OCI-LY1 (cell line): ENCODE measurements around the gene TFEB.

Experiments used
- H2AFZ ChIP-seq: fragments of 200-600 bp; sonication (generic), shearing (Covaris generic); 2 replicates; pipeline ENCODE4 v1.6.0; 2014; ENCODE audit warnings: antibody characterized with exemption, mild to moderate bottlenecking, low read length
- H3F3A ChIP-seq: fragments of 200-600 bp; sonication (generic), shearing (Covaris generic); 2 replicates; pipeline ENCODE4 v1.6.0; 2014; ENCODE audit warnings: mild to moderate bottlenecking, antibody characterized with exemption, low read length, moderate library complexity; ENCODE audit not compliant: insufficient read depth
- H3K27ac ChIP-seq: fragments of 200-600 bp; sonication (generic); 2 replicates; pipeline ENCODE4 v1.5.1; 2014; ENCODE audit warnings: low read length, mixed run types, mild to moderate bottlenecking, low read depth; ENCODE audit not compliant: poor library complexity, severe bottlenecking
- H3K27me3 ChIP-seq: fragments of 200-600 bp; sonication (generic); 2 replicates; pipeline ENCODE4 v1.6.0; 2014; ENCODE audit warnings: antibody characterized with exemption, mild to moderate bottlenecking, low read length, moderate library complexity; ENCODE audit not compliant: insufficient read depth
- H3K36me3 ChIP-seq: fragments of 200-600 bp; sonication (generic); 2 replicates; pipeline ENCODE4 v1.6.1; 2014; ENCODE audit warnings: mild to moderate bottlenecking, antibody characterized with exemption, low read length, moderate library complexity, mixed read lengths; ENCODE audit not compliant: insufficient read depth
- H3K4me1 ChIP-seq: fragments of 200-600 bp; sonication (generic); 2 replicates; pipeline ENCODE4 v1.5.1; 2014; ENCODE audit warnings: mild to moderate bottlenecking, low read length, moderate library complexity; ENCODE audit not compliant: insufficient read depth, severe bottlenecking
- H3K4me2 ChIP-seq: fragments of 200-600 bp; sonication (generic), shearing (Covaris generic); 2 replicates; pipeline ENCODE4 v1.6.1; 2014; ENCODE audit warnings: low read length
- H3K4me3 ChIP-seq: fragments of 200-600 bp; sonication (generic); 2 replicates; pipeline ENCODE4 v1.5.1; 2014; ENCODE audit warnings: low read length, low read depth, mild to moderate bottlenecking, mixed read lengths; ENCODE audit not compliant: poor library complexity, severe bottlenecking
- H3K79me2 ChIP-seq: fragments of 200-600 bp; shearing (Covaris generic); 2 replicates; pipeline ENCODE4 v1.6.1; 2016; ENCODE audit warnings: mixed run types, low read length, mixed read lengths; ENCODE audit not compliant: insufficient read depth
- H3K9ac ChIP-seq: fragments of 200-600 bp; sonication (generic), shearing (Covaris generic); 2 replicates; pipeline ENCODE4 v1.6.1; 2014; ENCODE audit warnings: mild to moderate bottlenecking, low read length, mixed read lengths
- H3K9me2 ChIP-seq: fragments of 200-600 bp; sonication (generic), shearing (Covaris generic); 2 replicates; pipeline ENCODE4 v1.6.1; 2014; ENCODE audit warnings: low read depth, mild to moderate bottlenecking, low read length, mixed read lengths
- H3K9me3 ChIP-seq: fragments of 200-600 bp; shearing (Covaris generic); 2 replicates; pipeline ENCODE4 v1.6.1; 2014; ENCODE audit warnings: low read length, mixed read lengths
- H4K20me1 ChIP-seq: fragments of 200-600 bp; sonication (generic), shearing (Covaris generic); 2 replicates; pipeline ENCODE4 v1.6.0; 2016; ENCODE audit warnings: mild to moderate bottlenecking, low read length; ENCODE audit not compliant: insufficient read depth
- CTCF ChIP-seq: fragments of 200-600 bp; sonication (generic), shearing (Covaris generic); IDR thresholded peaks from 2 replicates; pipeline ENCODE4 v1.5.1; 2017; ENCODE audit warnings: mild to moderate bottlenecking, antibody characterized with exemption, low read length, moderate library complexity, mixed read lengths
- EZH2 ChIP-seq: fragments of 200-600 bp; sonication (generic), shearing (Covaris generic); IDR thresholded peaks from 2 replicates; pipeline ENCODE4 v1.8.0; 2017; ENCODE audit warnings: borderline replicate concordance, mixed run types, mild to moderate bottlenecking, antibody characterized with exemption, low read length, moderate library complexity, mixed read lengths

The TFEB gene

DNA sequence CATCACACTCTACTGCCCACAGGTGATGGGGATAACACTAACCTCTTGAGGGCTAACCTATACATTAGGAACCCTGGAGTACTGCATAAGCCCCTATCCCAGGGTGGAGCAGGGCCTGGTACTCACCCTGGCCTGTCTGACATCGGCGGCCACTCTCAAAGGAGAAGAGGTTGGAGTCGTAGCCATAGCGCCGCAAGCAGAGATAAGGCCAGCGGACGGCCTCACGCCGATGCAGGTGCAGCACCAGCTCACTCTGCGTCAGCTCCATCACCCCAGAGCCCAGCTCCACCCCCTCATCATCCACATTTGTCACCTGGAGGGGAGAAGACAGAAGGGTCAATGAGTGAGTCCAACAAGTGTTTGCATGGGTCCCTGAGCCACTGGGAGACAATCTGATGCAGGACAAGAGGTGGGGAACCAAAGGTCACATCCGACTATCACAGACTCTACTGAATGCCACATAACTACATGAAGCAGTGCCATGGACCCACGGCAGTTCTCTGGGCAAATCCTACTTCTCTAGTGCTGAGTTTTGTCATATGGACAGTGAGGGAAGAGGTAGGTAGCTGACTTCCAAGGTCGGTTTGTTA is 40.0 kb upstream of the TFEB start:
- Histone ChIP-seq H3K27me3 (no peaks in the 10 kb centered on the region), H3K79me2 (no peaks in the 10 kb centered on the region), H2AFZ (no peak overlapping the region), H3K4me2 (no peak overlapping the region), H3K9me3 (no peaks in the 10 kb centered on the region), H3K27ac (no peak overlapping the region), H4K20me1 (no peaks in the 10 kb centered on the region), H3K4me1 (peaks cover 8% of the 10 kb centered on the region), H3F3A (no peaks in the 10 kb centered on the region), H3K4me3 (no peak overlapping the region), H3K9me2 (no peaks in the 10 kb centered on the region), H3K36me3 (peaks cover 19% of the 10 kb centered on the region; the same call in 1 of the 2 replicates), H3K9ac (no peak overlapping the region)
- no peak for TF ChIP-seq EZH2
- TF ChIP-seq CTCF: no peak

- no peaks in the 10 kb centered on the region for H4K20me1 ChIP-seq
- no peak overlapping the region for H3K27ac ChIP-seq
- H3K27me3 ChIP-seq: no peaks in the 10 kb centered on the region
- no peak overlapping the region for H3K9ac ChIP-seq
- TF ChIP-seq EZH2 (no peak), CTCF (no peak)
- no peak overlapping the region for H3K4me2 ChIP-seq
- H3K36me3 ChIP-seq: peaks cover 19% of the 10 kb centered on the region; the same call in 1 of the 2 replicates
- H3K4me1 ChIP-seq: peaks cover 8% of the 10 kb centered on the region
- H2AFZ ChIP-seq: no peak overlapping the region
- no peaks in the 10 kb centered on the region for H3K9me3 ChIP-seq
- no peak overlapping the region for H3K4me3 ChIP-seq
- H3K79me2 ChIP-seq: no peaks in the 10 kb centered on the region
- H3K9me2 ChIP-seq: no peaks in the 10 kb centered on the region
- H3F3A ChIP-seq: no peaks in the 10 kb centered on the region
These were observed 39.4 kb upstream of the TFEB start for GRCh38 chr6:41774841-41775240.

- H3K27me3 ChIP-seq: no peaks in the 10 kb centered on the region
- no peak overlapping the region for H3K4me2 ChIP-seq
- no peak overlapping the region for H3K27ac ChIP-seq
- no peaks in the 10 kb centered on the region for H3F3A ChIP-seq
- H3K4me1 ChIP-seq: no peaks in the 10 kb centered on the region
- H3K79me2 ChIP-seq: no peaks in the 10 kb centered on the region
- no peak overlapping the region for H3K4me3 ChIP-seq
- H2AFZ ChIP-seq: no peak overlapping the region
- no peak overlapping the region for H3K9ac ChIP-seq
- H3K36me3 ChIP-seq: peaks cover 19% of the 10 kb centered on the region; the same call in 1 of the 2 replicates
- H3K9me2 ChIP-seq: no peaks in the 10 kb centered on the region
- TF ChIP-seq EZH2: no peak
- no peaks in the 10 kb centered on the region for H3K9me3 ChIP-seq
- no peaks in the 10 kb centered on the region for H4K20me1 ChIP-seq
These were observed 35.9 kb upstream of the TFEB start for GRCh38 chr6:41771058-41771983.
